Caco-2 (cell line): ENCODE measurements around the gene SLC41A1. TPM values are rescaled to one million over a fixed set of nuclear protein-coding genes. Genes with fewer than 3 reads are reported as not detected.

Experiments used
- BruUV-seq: library from RNA; stranded (reverse); fragments of 400-500 nt; replicated peaks from 2 replicates; lab custom pipeline; 2021; lab: Mats Ljungman, UMichigan
- CTCF ChIA-PET: fragments of 300-600 bp; sonication (Branson Sonifier 250); formaldehyde crosslinking; loops from one replicate; lab custom pipeline; 2022; ENCODE audit warnings: antibody characterized with exemption; lab: Charles Lee
- POLR2A ChIA-PET: fragments of 300-600 bp; sonication (Branson Sonifier 250); formaldehyde crosslinking; loops from one replicate; lab custom pipeline; 2022; ENCODE audit warnings: antibody characterized with exemption; lab: Charles Lee
- DNase-seq, 2 experiments: peaks; one replicate each; pipeline versions ENCODE4 v3.0.0 to v3.0.0-alpha.2; 2020 to 2022
- H3K27me3 ChIP-seq: replicated peaks from 2 replicates; pipeline ENCODE4 v1.6.0; 2011; ENCODE audit warnings: low read length; ENCODE audit not compliant: control insufficient read depth, insufficient read depth
- H3K36me3 ChIP-seq: 2 replicates; pipeline ENCODE4 v1.5.1; 2011; ENCODE audit warnings: low read length; ENCODE audit not compliant: control insufficient read depth, insufficient read depth
- H3K4me1 ChIP-seq: fragments of 250-450 bp; sonication (Bioruptor Pico); 2 replicates; pipeline ENCODE4 v1.5.1; 2020; ENCODE audit warnings: mild to moderate bottlenecking
- H3K4me3 ChIP-seq: 2 replicates; pipeline ENCODE4 v1.5.1; 2011; ENCODE audit warnings: low read depth, mild to moderate bottlenecking, control low read depth, low read length
- H3K9me3 ChIP-seq: fragments of 250-450 bp; sonication (Bioruptor Pico); 2 replicates; pipeline ENCODE4 v1.5.1; 2020; ENCODE audit warnings: mild to moderate bottlenecking, moderate library complexity
- H3K27ac Mint-ChIP-seq: one replicate; pipeline ENCODE4 v1.8.0; 2022; ENCODE audit warnings: mixed read lengths; ENCODE audit not compliant: unreplicated experiment
- H3K27me3 Mint-ChIP-seq: one replicate; pipeline ENCODE4 v1.8.0; 2022; ENCODE audit warnings: mixed read lengths; ENCODE audit not compliant: insufficient read depth, unreplicated experiment
- H3K36me3 Mint-ChIP-seq: one replicate; pipeline ENCODE4 v1.8.0; 2022; ENCODE audit warnings: mild to moderate bottlenecking, mixed read lengths; ENCODE audit not compliant: insufficient read depth, unreplicated experiment
- H3K4me1 Mint-ChIP-seq: one replicate; pipeline ENCODE4 v1.8.0; 2022; ENCODE audit warnings: low read depth, mixed read lengths; ENCODE audit not compliant: unreplicated experiment
- H3K4me3 Mint-ChIP-seq: one replicate; pipeline ENCODE4 v1.8.0; 2022; ENCODE audit warnings: mild to moderate bottlenecking, moderate library complexity, mixed read lengths; ENCODE audit not compliant: unreplicated experiment
- H3K9me3 Mint-ChIP-seq: one replicate; pipeline ENCODE4 v1.8.0; 2022; ENCODE audit warnings: mixed read lengths; ENCODE audit not compliant: unreplicated experiment
- CTCF ChIP-seq, 2 experiments: fragments of 200-600 bp in 1 of 2; IDR thresholded peaks; 1 replicate in 1 of 2; 2 replicates in 1 of 2; pipeline versions ENCODE4 v1.5.1 to v1.8.0; 2011 to 2022; ENCODE audit warnings: antibody characterized with exemption in 1 of 2, control low read depth in 1 of 2, inconsistent platforms in 1 of 2, low read depth in 1 of 2, low read length in 1 of 2, mild to moderate bottlenecking in 1 of 2, moderate library complexity in 1 of 2; ENCODE audit not compliant: insufficient read depth in 1 of 2, severe bottlenecking in 1 of 2, unreplicated experiment in 1 of 2
- intact Hi-C: fragments of 100-400 bp; cut with micrococcal nuclease; formaldehyde crosslinking; loops from one replicate; pipeline ENCODE4 v1.10.0; 2022; ENCODE audit not compliant: unreplicated experiment
- total RNA-seq: library from RNA; stranded (reverse); gene quantifications from 2 replicates; pipeline ENCODE4 v1.2.3, GENCODE V29; 2022

Gene SLC41A1
- total RNA-seq, 1 experiment from 2014 or later: 12.5 TPM

DNA sequence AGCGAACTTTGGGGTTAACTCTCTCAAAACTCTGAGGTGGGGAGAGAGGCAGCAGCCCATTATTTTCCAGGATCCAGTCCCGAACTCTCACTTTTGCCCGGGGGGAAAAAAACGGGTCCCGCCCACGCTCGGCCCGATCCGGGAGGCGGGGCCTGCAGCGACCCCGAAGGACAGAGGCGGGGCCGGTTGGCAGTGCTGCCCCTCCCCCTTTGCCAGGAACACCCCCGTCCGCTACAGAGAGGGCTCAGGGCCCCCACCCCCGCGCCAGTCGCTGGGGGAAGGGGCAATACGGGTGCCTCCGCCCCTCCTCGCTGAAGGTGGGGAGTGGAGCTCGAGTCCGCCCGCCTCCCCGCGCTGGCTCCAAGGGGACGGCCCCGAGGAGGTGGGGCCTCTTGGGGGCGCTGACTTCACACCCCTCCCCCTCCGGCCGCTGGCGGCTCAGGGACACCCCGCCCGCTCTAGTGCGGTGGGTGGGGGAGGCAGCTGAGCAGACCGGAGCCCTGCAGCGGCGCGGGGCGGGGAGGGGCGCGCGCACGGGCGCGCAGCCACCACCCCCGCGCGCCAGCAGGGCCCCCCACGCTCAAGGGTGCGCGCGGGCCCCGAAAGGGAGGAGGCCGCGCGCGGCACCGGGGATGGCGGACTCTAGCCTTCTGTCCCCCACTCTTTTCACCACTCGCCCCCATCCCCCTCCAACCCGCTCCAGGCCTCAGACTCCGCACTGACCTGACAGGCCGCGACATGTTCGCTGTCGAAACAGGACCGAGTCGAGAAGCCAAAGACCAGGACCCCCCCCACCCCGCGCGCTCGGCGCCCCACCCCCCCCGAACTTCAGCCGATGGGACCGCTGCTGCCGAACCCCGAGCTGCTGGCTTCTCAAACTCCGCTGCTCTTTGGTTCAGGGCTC lies 63.5 kb downstream of the SLC41A1 start:
- BruUV-seq: no TSS peak
- Mint-ChIP-seq H3K9me3 (no peaks in the 10 kb centered on the region), H3K4me3 (peak overlapping the region; percentile 87), H3K27me3 (no peaks in the 10 kb centered on the region), H3K4me1 (peaks cover 7% of the 10 kb centered on the region), H3K36me3 (peaks cover 37% of the 10 kb centered on the region), H3K27ac (peak overlapping the region; percentile 99)
- CTCF ChIA-PET: interaction anchor here (0.8 to 1.2 kb wide), 4 partner anchors 90 to 356 kb away, joined by 4 to 8 read pairs (median 5); no protein-coding TSS in a partner anchor
- intact Hi-C loops: loop anchor here (1.0 kb wide), 1 partner anchor 26 kb away; the partner anchor contains the start of gene RAB29
- no peaks in the 10 kb centered on the region for H3K27me3 ChIP-seq
- POLR2A ChIA-PET: interaction anchor here (0.6 to 1.1 kb wide), 4 partner anchors 10 to 117 kb away, joined by 3 to 18 read pairs (median 3); partner anchors contain the start of gene SLC41A1
- no peaks in the 10 kb centered on the region for H3K9me3 ChIP-seq
- H3K36me3 ChIP-seq: no peaks in the 10 kb centered on the region; the same call in 1 of the 2 replicates
- TF ChIP-seq CTCF (IDR thresholded peaks at IDR 0.05; ENCODE audit: insufficient read depth in 1 of 2, low read depth in 1 of 2, low read length in 1 of 2, severe bottlenecking in 1 of 2, unreplicated experiment in 1 of 2): no peak
- H3K4me1 ChIP-seq: 0 out of 2 replicates have a peak, but pooled peaks cover 3% of the 10 kb centered on the region
- H3K4me3 ChIP-seq: peak overlapping the region; percentile 93
- peak; percentile 98 for DNase-seq

- ChIA-PET POLR2A (interaction anchor here (0.6 to 1.1 kb wide), 5 partner anchors 9 to 116 kb away, joined by 3 to 18 read pairs (median 3); partner anchors contain the start of gene SLC41A1), CTCF (interaction anchor here (0.8 to 1.2 kb wide), 4 partner anchors 89 to 357 kb away, joined by 4 to 8 read pairs (median 5); no protein-coding TSS in a partner anchor)
- Mint-ChIP-seq H3K4me3 (peak overlapping the region; percentile 87), H3K27me3 (no peaks in the 10 kb centered on the region), H3K27ac (peak overlapping the region; percentile 99), H3K36me3 (peaks cover 43% of the 10 kb centered on the region), H3K4me1 (peaks cover 10% of the 10 kb centered on the region), H3K9me3 (no peaks in the 10 kb centered on the region)
- BruUV-seq: TSS peak; percentile 32
- no peaks in the 10 kb centered on the region; the same call in 1 of the 2 replicates for H3K36me3 ChIP-seq
- 0 out of 2 replicates have a peak, but pooled peaks cover 3% of the 10 kb centered on the region for H3K4me1 ChIP-seq
- intact Hi-C loops: no loop called here
- no peaks in the 10 kb centered on the region for H3K27me3 ChIP-seq
- DNase-seq: peak in 1 of 2 experiments; percentile 17
- H3K9me3 ChIP-seq: no peaks in the 10 kb centered on the region
- TF ChIP-seq CTCF (IDR thresholded peaks at IDR 0.05; ENCODE audit: insufficient read depth in 1 of 2, low read depth in 1 of 2, low read length in 1 of 2, severe bottlenecking in 1 of 2, unreplicated experiment in 1 of 2): no peak
- peak overlapping the region; percentile 93 for H3K4me3 ChIP-seq
Observed at GRCh38 chr1:205748403-205749233, 64.4 kb downstream of the SLC41A1 start.
